ENCODE data around the gene CSNK1E. TPM values are rescaled to one million over a fixed set of nuclear protein-coding genes. Genes with fewer than 3 reads are reported as not detected.

The CSNK1E gene
- total RNA-seq, 2 experiments from 2014 or later = 123 TPM

DNA sequence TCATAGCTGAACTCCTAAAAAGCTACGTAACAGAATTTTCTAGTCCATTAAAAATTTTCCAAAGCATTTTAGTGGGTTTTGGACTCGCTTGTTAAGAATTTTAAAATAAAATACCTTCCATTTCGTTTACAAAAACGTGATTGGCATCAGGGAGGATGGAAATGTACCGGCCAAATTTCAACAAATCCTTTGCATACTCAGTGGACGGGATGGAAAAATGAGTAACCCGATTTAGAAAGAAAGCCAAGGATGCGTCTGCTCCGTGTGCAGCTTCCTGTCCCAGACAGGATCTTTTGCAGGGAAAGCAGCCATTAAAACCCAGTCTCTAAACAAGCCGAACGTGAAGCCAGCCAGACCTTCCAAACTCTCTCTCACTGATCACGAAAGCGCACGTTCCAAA is 60.1 kb downstream of the CSNK1E start:
- TF ChIP-seq, protein P1, sequence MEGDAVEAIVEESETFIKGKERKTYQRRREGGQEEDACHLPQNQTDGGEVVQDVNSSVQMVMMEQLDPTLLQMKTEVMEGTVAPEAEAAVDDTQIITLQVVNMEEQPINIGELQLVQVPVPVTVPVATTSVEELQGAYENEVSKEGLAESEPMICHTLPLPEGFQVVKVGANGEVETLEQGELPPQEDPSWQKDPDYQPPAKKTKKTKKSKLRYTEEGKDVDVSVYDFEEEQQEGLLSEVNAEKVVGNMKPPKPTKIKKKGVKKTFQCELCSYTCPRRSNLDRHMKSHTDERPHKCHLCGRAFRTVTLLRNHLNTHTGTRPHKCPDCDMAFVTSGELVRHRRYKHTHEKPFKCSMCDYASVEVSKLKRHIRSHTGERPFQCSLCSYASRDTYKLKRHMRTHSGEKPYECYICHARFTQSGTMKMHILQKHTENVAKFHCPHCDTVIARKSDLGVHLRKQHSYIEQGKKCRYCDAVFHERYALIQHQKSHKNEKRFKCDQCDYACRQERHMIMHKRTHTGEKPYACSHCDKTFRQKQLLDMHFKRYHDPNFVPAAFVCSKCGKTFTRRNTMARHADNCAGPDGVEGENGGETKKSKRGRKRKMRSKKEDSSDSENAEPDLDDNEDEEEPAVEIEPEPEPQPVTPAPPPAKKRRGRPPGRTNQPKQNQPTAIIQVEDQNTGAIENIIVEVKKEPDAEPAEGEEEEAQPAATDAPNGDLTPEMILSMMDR (IDR thresholded peaks at IDR 0.05) = no peak
- H3K36me3 Mint-ChIP-seq (ENCODE audit: low read depth) = no peaks in the 10 kb centered on the region
- peaks cover 8% of the 10 kb centered on the region for H3K4me1 Mint-ChIP-seq (ENCODE audit: low read depth)
- H3K9me3 Mint-ChIP-seq = no peaks in the 10 kb centered on the region
- ChIA-PET POLR2A (no interaction called here), CTCF (interaction anchor here (0.6 to 1.6 kb wide), 3 partner anchors 29 to 205 kb away, joined by 3 to 5 read pairs (median 4); no protein-coding TSS in a partner anchor)
- H3K27ac Mint-ChIP-seq = no peak overlapping the region
- DNase-seq (no peak), ATAC-seq (no peak)
- intact Hi-C loops (cut with micrococcal nuclease) = no loop called here
- no peaks in the 10 kb centered on the region for H3K27me3 Mint-ChIP-seq
- no peak overlapping the region for H3K4me3 Mint-ChIP-seq

DNA sequence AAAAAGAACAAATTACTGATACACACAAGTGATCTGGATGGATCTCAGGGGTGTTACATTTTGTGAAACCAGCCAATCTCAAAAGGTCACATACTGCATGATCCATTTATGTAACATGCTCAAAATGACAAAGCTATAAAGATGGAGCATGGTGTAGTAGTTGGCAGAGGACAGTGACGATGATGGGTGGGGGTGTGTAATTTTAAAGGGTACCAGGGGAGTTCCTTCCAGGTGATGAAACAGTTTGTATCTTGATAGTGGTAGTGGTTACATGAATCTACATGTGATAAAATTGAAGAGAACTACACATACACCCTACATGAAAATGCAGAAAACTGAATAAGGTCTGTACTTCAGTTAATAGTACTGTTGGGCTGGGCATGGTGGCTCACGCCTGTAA is 61.5 kb downstream of the CSNK1E start:
- Mint-ChIP-seq H3K27ac (no peak overlapping the region), H3K4me1 (ENCODE audit: low read depth) (peaks cover 3% of the 10 kb centered on the region), H3K4me3 (no peak overlapping the region), H3K27me3 (no peaks in the 10 kb centered on the region), H3K36me3 (ENCODE audit: low read depth) (no peaks in the 10 kb centered on the region), H3K9me3 (no peaks in the 10 kb centered on the region)
- no peak for DNase-seq
- intact Hi-C loops (cut with micrococcal nuclease) = no loop called here
- ChIA-PET POLR2A (no interaction called here), CTCF (interaction anchor here (1.2 kb wide), 1 partner anchor 142 kb away, joined by 3 read pairs; no protein-coding TSS in a partner anchor)
- ATAC-seq = no peak
- TF ChIP-seq, protein P1 (IDR thresholded peaks at IDR 0.05) = no peak

DNA sequence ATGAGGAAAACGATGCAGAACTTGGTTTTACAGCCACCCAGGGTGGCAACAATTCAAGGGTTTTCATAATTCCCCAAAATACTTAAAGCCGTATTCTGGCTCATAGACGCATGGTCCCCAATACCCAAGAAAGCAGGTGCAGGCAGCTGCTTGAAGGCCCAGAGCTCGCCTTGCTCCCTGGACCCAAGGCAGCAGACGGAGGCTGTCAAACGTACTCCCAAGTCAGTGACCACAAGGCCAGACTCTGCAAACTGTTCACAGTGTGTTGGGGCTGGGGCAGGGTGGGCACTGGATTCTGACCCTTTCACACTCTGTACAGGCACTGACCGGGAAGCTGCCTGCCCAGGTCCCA is 65.9 kb downstream of the CSNK1E start:
- H3K27ac Mint-ChIP-seq = no peak overlapping the region
- ChIA-PET POLR2A (no interaction called here), CTCF (no interaction called here)
- H3K9me3 Mint-ChIP-seq = no peaks in the 10 kb centered on the region
- TF ChIP-seq, protein P1 (IDR thresholded peaks at IDR 0.05) = no peak
- no peak overlapping the region for H3K4me3 Mint-ChIP-seq
- H3K4me1 Mint-ChIP-seq (ENCODE audit: low read depth) = no peaks in the 10 kb centered on the region
- H3K36me3 Mint-ChIP-seq (ENCODE audit: low read depth) = peaks cover 2% of the 10 kb centered on the region
- H3K27me3 Mint-ChIP-seq = no peaks in the 10 kb centered on the region
- ATAC-seq = no peak
- intact Hi-C loops (cut with micrococcal nuclease) = no loop called here
- DNase-seq = no peak

DNA sequence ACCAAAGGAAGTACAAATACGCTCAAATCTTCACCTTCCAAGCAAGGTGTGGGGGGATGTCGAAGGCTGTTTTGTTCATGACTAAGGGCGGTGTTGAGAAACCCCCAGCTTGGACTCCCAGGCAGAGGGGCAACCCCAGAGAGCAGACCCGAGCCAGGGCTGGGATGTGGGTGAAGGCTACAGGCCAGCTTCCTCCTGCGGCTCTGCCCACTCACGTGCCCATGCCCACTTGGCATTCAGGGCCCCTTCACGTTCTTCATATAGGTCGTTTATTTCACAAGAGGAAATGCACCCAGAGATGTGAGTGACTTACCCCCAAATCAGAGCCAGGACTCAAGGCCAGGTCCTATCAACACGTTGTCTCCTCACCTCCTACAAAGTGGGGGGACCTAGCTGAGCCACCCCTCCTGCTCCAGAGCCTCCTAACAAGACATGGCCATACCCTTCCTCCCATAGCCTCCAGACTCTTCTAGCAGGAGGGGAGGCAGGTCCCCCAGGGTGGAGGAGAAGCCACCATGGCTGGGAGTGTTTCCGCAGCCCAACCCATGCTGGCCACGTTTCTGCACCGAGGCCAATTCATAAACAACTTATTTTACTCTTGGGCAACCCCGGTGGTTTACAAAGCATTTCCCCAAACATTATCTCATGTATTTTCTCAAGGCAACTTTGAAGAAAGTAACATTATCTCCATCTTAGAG is 66.4 kb downstream of the CSNK1E start:
- ChIA-PET CTCF (interaction anchor here (0.9 to 1.7 kb wide), 3 partner anchors 17 to 199 kb away, joined by 3 to 9 read pairs (median 7); no protein-coding TSS in a partner anchor), POLR2A (interaction anchor here (0.9 kb wide), 1 partner anchor 49 kb away, joined by 3 read pairs; the partner anchor contains the start of gene MAFF)
- H3K9me3 Mint-ChIP-seq = no peaks in the 10 kb centered on the region
- TF ChIP-seq, protein P1 (IDR thresholded peaks at IDR 0.05) = no peak
- H3K4me3 Mint-ChIP-seq = no peak overlapping the region
- no peak for ATAC-seq
- peaks cover 2% of the 10 kb centered on the region for H3K36me3 Mint-ChIP-seq (ENCODE audit: low read depth)
- intact Hi-C loops (cut with micrococcal nuclease) = no loop called here
- no peak for DNase-seq
- no peaks in the 10 kb centered on the region for H3K4me1 Mint-ChIP-seq (ENCODE audit: low read depth)
- H3K27ac Mint-ChIP-seq = no peak overlapping the region
- no peaks in the 10 kb centered on the region for H3K27me3 Mint-ChIP-seq
